HEK293 (cell line): ENCODE measurements around the gene CPNE4.

ENCODE experiments used
- CTCF ChIA-PET: fragments of 350-600 bp; formaldehyde crosslinking; extraction: SDS; loops from one replicate; lab custom pipeline; 2021; ENCODE audit warnings: antibody characterized with exemption; lab: Yijun Ruan, JAX
- POLR2A ChIA-PET: fragments of 300-600 bp; formaldehyde crosslinking; extraction: SDS; loops from one replicate; lab custom pipeline; 2020; ENCODE audit warnings: antibody characterized with exemption, inconsistent platforms; lab: Yijun Ruan, JAX
- H3K27ac ChIP-seq: fragments of 200-500 bp; sonication (Bioruptor generic); 2 replicates; pipeline ENCODE4 v1.5.1; 2014; ENCODE audit warnings: low read depth, low read length, control low read depth, inconsistent platforms; ENCODE audit errors: extremely low read depth
- H3K36me3 ChIP-seq, 2 experiments: fragments of 200-500 bp in 1 of 2; sonication (Bioruptor generic) in 1 of 2; 1 replicate in 1 of 2; 2 replicates in 1 of 2; pipeline ENCODE4 v1.5.1; 2014 to 2017; ENCODE audit warnings: inconsistent platforms in 2 of 2, low read length in 2 of 2; ENCODE audit not compliant: control insufficient read depth in 2 of 2, insufficient read depth in 1 of 2
- H3K4me1 ChIP-seq: fragments of 200-500 bp; sonication (Bioruptor generic); 2 replicates; pipeline ENCODE4 v1.5.1; 2014; ENCODE audit warnings: mild to moderate bottlenecking, low read length, inconsistent platforms; ENCODE audit not compliant: control insufficient read depth, insufficient read depth
- H3K4me3 ChIP-seq: 2 replicates; pipeline ENCODE4 v1.5.1; 2011; ENCODE audit warnings: low read depth, mild to moderate bottlenecking, control low read depth, low read length, moderate library complexity
- H3K9me3 ChIP-seq: fragments of 200-500 bp; sonication (Bioruptor generic); 2 replicates; pipeline ENCODE4 v1.5.1; 2014; ENCODE audit warnings: low read depth, low read length, inconsistent platforms; ENCODE audit not compliant: control insufficient read depth, insufficient read depth
- BCL11A ChIP-seq: fragments of 450-650 bp; formaldehyde crosslinking; IDR thresholded peaks from 2 replicates; pipeline ENCODE4 v1.5.1; 2016; ENCODE audit warnings: low read depth, missing biosample characterization, missing genetic modification characterization
- HOXC10 ChIP-seq: sonication (generic); formaldehyde crosslinking; IDR thresholded peaks from 2 replicates; pipeline ENCODE4 v1.8.1; 2023; ENCODE audit warnings: mild to moderate bottlenecking, missing genetic modification reagents
- KLF7 ChIP-seq: fragments of 450-650 bp; formaldehyde crosslinking; IDR thresholded peaks from 2 replicates; pipeline ENCODE4 v1.5.1; 2016; ENCODE audit warnings: missing biosample characterization, missing genetic modification characterization, borderline replicate concordance
- OSR2 ChIP-seq: fragments of 450-650 bp; formaldehyde crosslinking; IDR thresholded peaks from 2 replicates; pipeline ENCODE4 v1.5.1; 2016; ENCODE audit warnings: missing biosample characterization, missing genetic modification characterization
- RBAK ChIP-seq: fragments of 450-650 bp; formaldehyde crosslinking; IDR thresholded peaks from 2 replicates; pipeline ENCODE4 v1.5.1; 2016; ENCODE audit warnings: missing biosample characterization, missing genetic modification characterization
- ZBTB11 ChIP-seq: fragments of 450-650 bp; formaldehyde crosslinking; conservative IDR thresholded peaks from 2 replicates; pipeline ENCODE4 v1.5.1; 2016; ENCODE audit warnings: low read depth, missing biosample characterization, missing genetic modification characterization
- ZNF174 ChIP-seq: fragments of 450-650 bp; formaldehyde crosslinking; IDR thresholded peaks from 2 replicates; pipeline ENCODE4 v1.5.0; 2017; ENCODE audit warnings: missing biosample characterization, mild to moderate bottlenecking, missing genetic modification characterization
- ZNF335 ChIP-seq: fragments of 450-650 bp; formaldehyde crosslinking; conservative IDR thresholded peaks from 2 replicates; pipeline ENCODE4 v1.5.1; 2016; ENCODE audit warnings: missing biosample characterization, missing genetic modification characterization
- ZNF654 ChIP-seq: fragments of 450-650 bp; formaldehyde crosslinking; IDR thresholded peaks from 2 replicates; pipeline ENCODE4 v1.5.1; 2016; ENCODE audit warnings: low read depth, missing biosample characterization, missing genetic modification characterization
- ZNF660 ChIP-seq: fragments of 450-650 bp; IDR thresholded peaks from 2 replicates; pipeline ENCODE4 v1.5.1; 2018; ENCODE audit warnings: missing biosample characterization, mild to moderate bottlenecking, missing genetic modification characterization
- ZNF830 ChIP-seq: fragments of 450-650 bp; IDR thresholded peaks from 2 replicates; pipeline ENCODE4 v1.5.0; 2018; ENCODE audit warnings: missing biosample characterization, missing genetic modification characterization, low read depth, mild to moderate bottlenecking, moderate library complexity
- TF ChIP-seq, protein P1 (sequence below): fragments of 450-650 bp; formaldehyde crosslinking; IDR thresholded peaks from 2 replicates; pipeline ENCODE4 v1.5.1; 2016; ENCODE audit warnings: missing biosample characterization, missing genetic modification characterization
- TF ChIP-seq, protein P2 (sequence below): fragments of 450-650 bp; formaldehyde crosslinking; IDR thresholded peaks from 2 replicates; pipeline ENCODE4 v1.5.1; 2016; ENCODE audit warnings: missing biosample characterization, missing genetic modification characterization
- TF ChIP-seq, protein P3 (sequence below): fragments of 450-650 bp; formaldehyde crosslinking; IDR thresholded peaks from 2 replicates; pipeline ENCODE4 v1.5.1; 2017; ENCODE audit warnings: missing biosample characterization, missing genetic modification characterization
- TF ChIP-seq, protein P4 (sequence below): fragments of 450-650 bp; formaldehyde crosslinking; IDR thresholded peaks from 2 replicates; pipeline ENCODE4 v1.5.1; 2017; ENCODE audit warnings: missing biosample characterization, mild to moderate bottlenecking, missing genetic modification characterization, moderate library complexity

Gene CPNE4

DNA sequence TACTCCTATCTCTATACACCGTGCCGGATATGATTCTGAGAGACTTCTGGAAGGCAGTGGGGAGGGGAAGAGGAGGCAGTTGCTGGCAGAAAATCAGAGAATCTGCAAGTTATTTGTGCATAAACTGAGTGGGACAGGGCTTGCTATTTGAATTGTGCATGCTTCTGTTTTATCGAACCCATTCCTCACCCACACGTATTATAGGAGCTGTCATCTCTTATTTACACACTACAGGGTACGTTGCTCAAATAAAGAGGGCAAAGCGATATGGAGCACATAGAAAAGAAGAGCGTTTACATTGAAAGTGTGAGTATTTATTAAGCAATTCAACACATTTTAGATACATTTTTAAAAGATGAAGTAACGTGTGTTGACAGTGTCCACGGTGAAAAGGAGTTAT is 191.6 kb downstream of the CPNE4 start (continued):
- TF ChIP-seq, protein P1, sequence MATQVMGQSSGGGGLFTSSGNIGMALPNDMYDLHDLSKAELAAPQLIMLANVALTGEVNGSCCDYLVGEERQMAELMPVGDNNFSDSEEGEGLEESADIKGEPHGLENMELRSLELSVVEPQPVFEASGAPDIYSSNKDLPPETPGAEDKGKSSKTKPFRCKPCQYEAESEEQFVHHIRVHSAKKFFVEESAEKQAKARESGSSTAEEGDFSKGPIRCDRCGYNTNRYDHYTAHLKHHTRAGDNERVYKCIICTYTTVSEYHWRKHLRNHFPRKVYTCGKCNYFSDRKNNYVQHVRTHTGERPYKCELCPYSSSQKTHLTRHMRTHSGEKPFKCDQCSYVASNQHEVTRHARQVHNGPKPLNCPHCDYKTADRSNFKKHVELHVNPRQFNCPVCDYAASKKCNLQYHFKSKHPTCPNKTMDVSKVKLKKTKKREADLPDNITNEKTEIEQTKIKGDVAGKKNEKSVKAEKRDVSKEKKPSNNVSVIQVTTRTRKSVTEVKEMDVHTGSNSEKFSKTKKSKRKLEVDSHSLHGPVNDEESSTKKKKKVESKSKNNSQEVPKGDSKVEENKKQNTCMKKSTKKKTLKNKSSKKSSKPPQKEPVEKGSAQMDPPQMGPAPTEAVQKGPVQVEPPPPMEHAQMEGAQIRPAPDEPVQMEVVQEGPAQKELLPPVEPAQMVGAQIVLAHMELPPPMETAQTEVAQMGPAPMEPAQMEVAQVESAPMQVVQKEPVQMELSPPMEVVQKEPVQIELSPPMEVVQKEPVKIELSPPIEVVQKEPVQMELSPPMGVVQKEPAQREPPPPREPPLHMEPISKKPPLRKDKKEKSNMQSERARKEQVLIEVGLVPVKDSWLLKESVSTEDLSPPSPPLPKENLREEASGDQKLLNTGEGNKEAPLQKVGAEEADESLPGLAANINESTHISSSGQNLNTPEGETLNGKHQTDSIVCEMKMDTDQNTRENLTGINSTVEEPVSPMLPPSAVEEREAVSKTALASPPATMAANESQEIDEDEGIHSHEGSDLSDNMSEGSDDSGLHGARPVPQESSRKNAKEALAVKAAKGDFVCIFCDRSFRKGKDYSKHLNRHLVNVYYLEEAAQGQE (tag by site-specific recombination): no peak
- TF ChIP-seq ZNF660 (tag by site-specific recombination) (no peak), ZNF335 (tag by site-specific recombination) (no peak), BCL11A (tag by site-specific recombination) (no peak), ZNF830 (tag by site-specific recombination) (no peak), OSR2 (no peak)
- TF ChIP-seq, protein P2, sequence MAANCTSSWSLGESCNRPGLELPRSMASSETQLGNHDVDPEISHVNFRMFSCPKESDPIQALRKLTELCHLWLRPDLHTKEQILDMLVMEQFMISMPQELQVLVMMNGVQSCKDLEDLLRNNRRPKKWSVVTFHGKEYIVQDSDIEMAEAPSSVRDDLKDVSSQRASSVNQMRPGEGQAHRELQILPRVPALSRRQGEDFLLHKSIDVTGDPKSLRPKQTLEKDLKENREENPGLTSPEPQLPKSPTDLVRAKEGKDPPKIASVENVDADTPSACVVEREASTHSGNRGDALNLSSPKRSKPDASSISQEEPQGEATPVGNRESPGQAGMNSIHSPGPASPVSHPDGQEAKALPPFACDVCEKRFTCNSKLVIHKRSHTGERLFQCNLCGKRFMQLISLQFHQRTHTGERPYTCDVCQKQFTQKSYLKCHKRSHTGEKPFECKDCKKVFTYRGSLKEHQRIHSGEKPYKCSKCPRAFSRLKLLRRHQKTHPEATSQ (tag by site-specific recombination): no peak
- TF ChIP-seq, protein P3, sequence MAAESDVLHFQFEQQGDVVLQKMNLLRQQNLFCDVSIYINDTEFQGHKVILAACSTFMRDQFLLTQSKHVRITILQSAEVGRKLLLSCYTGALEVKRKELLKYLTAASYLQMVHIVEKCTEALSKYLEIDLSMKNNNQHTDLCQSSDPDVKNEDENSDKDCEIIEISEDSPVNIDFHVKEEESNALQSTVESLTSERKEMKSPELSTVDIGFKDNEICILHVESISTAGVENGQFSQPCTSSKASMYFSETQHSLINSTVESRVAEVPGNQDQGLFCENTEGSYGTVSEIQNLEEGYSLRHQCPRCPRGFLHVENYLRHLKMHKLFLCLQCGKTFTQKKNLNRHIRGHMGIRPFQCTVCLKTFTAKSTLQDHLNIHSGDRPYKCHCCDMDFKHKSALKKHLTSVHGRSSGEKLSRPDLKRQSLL: no peak

DNA sequence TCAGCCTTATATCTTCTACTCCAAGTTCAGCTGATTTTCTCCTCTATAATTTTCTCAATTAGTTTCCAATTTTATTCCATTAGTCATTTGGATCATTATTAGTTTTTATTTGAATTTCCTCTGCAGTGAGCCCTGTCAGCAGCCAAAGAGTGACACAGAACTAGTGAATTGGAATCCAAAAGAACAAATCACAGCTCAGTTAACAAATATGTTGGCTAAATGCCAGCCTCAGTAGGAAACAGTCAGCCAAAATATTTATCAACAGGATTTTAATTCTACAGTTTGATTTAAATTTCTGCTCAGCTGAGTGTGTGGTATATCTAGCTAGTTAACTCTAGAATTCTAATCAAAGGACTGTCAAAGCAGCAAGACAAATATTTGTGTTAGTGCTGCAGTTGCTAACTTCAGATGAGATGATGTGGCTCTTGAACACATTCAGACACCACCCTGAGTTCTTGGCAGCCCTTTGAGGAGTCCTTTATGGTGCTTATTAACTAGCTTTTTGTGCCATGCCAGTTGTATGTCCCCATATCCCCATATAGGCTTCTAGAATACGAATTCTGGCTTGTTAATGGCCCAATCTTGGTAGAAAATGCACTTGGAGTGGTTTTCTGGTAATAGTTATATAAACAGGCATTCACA is 194.5 kb downstream of the CPNE4 start:
- POLR2A ChIA-PET: no interaction called here
- no peak overlapping the region for H3K27ac ChIP-seq
- CTCF ChIA-PET: no interaction called here

More for the DNA sequence above, 194.5 kb downstream of the CPNE4 start:
- TF ChIP-seq KLF7 (tag by site-specific recombination) (no peak), ZNF660 (tag by site-specific recombination) (no peak), ZNF654 (tag by site-specific recombination) (no peak), RBAK (no peak), ZNF174 (tag by site-specific recombination) (no peak), HOXC10 (CRISPR knock-in tag) (no peak), ZBTB11 (no peak)
- TF ChIP-seq, protein P4, sequence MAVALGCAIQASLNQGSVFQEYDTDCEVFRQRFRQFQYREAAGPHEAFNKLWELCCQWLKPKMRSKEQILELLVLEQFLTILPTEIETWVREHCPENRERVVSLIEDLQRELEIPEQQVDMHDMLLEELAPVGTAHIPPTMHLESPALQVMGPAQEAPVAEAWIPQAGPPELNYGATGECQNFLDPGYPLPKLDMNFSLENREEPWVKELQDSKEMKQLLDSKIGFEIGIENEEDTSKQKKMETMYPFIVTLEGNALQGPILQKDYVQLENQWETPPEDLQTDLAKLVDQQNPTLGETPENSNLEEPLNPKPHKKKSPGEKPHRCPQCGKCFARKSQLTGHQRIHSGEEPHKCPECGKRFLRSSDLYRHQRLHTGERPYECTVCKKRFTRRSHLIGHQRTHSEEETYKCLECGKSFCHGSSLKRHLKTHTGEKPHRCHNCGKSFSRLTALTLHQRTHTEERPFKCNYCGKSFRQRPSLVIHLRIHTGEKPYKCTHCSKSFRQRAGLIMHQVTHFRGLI (tag by site-specific recombination): no peak
- H3K4me1 ChIP-seq: no peaks in the 10 kb centered on the region
- H3K9me3 ChIP-seq: no peaks in the 10 kb centered on the region
- H3K4me3 ChIP-seq: no peak overlapping the region
- no peaks in the 10 kb centered on the region for H3K36me3 ChIP-seq
